ENCODE measurements around the gene RIT1.
"Not testable (repeated sequence)": the region's sequence is repeated elsewhere in the genome, so short reads cannot be mapped to it uniquely, and the experiment has no call there.

The RIT1 gene

GRCh38 chr1:155932487-155932886 lies 21.3 kb upstream of the RIT1 start:
- DNase-seq, result no peak

- no peak for DNase-seq
Measured at GRCh38 chr1:155932081-155932480, 20.9 kb upstream of the RIT1 start.

DNA sequence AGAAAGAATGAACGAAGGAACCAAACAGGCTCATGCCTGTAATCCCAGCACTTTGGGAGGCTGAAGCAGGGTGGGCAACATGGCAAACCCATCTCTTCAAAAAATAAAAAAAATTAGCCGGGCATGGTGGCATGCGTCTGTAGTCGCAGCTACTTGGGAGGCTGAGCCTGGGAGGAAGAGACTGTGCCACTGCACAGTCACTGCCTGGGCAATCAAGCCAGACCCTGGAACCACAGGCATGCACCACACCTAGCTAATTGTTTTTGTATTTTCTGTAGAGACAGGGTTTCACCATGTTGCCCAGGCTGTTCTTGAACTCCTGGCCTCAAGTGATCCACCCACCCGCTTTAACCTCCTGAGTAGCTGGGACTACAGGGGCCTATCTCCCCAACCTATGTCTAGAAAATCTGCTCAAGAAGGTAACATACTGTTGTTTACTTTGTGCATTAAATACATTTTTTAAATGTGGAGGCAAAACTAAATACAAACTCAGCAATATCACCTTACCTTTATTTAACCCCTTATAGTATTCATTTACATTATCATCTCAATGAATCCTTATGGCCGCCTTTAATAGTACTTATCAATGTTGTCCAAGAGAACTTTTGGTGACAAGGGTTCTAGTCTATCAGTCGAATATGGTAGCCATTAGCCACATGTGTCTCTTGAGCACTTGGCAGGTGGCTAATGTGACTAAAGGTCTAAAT lies 20.3 kb upstream of the RIT1 start:
- DNase-seq, result no peak

DNA sequence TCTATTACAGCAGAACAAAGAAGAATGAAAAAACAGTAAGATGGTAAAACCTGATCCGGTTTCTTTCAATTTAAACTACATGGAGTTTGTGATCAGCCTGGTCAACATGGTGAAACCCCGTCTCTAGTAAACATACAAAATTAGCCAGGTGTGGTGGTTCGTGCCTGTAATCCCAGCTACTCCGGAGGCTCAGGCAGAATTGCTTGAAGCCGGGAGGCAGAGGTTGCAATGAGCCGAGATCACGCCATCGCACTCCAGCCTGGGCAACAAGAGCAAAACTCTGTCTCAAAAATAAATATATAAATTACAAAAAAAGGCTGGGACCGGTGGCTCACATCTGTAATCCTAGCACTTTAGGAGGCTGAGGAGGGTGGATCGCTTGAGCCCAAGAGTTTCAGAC lies 19.6 kb upstream of the RIT1 start:
- DNase-seq, result not testable (repeated sequence)

- DNase-seq, result no peak
Measured at GRCh38 chr1:155929057-155929456, 17.9 kb upstream of the RIT1 start.

GRCh38 chr1:155925506-155925905 lies 14.4 kb upstream of the RIT1 start:
- DNase-seq, result no peak

DNA sequence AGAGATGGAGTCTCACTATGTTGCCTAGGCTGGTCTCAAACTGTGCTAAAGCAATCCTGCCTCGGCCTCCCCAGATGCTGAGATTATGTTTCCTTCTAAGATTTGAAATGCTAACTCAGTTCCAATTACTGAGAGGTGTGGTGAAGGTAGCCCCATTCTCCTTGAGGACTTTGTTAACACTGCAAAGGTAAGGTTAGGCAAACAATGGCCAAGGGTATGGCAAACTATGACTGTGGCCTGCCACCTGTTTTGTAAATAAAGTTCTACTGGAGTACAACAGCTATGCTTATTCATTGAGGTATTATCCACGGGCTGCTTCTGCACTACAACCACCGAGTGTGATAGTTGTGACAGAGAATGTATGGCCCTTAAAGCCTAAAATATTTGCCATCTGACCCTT lies 9.6 kb upstream of the RIT1 start:
- DNase-seq, result no peak

- no peak for DNase-seq
Measured at GRCh38 chr1:155919801-155920200, 8.7 kb upstream of the RIT1 start.

DNA sequence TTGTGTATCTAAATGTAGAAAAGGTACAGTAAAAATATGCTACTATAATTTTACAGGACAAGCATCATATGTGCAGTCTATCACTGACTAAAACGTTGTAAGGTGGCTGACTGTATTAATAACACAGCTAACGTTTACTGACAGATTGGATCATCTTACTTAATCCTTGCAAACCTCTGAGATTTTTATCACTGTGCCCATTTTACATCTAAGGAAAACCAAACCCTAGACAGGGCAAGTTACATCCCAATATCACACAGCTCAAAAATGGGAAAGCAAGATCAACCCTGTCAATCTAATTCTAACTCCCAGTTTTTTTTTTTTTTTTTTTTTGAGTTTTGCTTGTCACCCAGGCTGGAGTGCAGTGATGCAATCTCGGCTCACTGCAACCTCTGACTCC lies 7.5 kb upstream of the RIT1 start:
- no peak for DNase-seq

DNA sequence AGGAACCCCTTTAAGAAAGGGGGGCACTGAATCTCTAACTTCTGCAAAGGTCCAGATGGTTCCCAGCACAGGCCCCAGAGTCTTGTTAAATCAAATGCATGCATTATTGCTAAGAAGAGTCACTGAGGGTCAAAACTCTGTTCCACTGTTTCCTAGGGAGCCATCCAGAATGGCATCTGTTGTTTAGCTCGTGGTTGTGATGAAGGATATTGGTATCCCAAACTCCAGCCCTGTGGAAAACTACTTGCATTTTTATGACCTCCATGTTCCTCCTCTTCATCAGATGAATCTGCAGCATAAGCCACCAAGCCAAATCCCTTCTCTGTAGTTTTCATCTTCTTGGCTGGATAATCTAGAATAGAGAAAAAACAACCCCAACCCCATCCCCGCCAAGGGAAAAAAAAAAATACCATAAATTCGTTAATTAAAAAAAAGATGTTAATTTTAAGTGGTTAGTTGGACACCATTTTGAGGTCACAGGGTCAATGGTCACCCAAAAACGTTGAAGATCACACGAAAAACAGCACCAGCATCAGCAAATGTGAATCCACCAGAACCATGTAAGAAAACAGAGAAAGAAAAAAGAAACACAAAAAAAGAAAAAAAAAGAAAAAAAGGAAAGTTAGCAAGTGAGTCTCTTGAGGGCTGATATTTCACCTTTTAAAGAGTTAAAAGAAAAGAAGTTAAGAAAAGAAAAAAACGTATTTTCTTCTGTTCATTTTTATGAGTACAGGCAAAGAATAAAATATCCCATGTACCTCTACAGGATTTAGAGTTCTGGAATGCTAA lies 3.0 kb upstream of the RIT1 start:
- peak; percentile 63 for DNase-seq

DNA sequence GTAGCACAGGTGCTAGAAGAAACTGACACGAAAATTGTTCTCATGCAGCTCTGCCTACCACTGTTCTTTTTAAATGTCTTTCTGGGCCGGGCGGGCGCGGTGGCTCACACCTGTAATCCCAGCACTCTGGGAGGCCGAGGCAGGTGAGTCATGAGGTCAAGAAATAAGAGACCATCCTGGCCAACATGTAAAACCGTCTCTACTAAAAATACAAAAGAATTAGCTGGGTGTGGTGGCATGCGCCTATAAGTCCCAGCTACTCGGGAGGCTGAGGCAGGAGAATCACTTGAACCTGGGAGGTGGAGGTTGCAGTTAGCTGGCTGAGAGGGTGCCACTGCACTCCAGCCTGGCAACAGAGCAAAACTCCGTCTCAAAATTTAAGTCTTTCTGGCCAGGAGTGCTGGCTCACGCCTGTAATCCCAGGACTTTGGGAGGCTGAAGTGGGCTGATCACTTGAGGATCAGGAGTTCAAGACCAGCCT lies 947 bp upstream of the RIT1 start:
- no peak for DNase-seq

- peak; percentile 34 for DNase-seq
Measured at GRCh38 chr1:155910621-155911121, 478 bp downstream of the RIT1 start.

- DNase-seq, result peak; percentile 40
Measured at GRCh38 chr1:155909894-155910293, 1.3 kb downstream of the RIT1 start.

DNA sequence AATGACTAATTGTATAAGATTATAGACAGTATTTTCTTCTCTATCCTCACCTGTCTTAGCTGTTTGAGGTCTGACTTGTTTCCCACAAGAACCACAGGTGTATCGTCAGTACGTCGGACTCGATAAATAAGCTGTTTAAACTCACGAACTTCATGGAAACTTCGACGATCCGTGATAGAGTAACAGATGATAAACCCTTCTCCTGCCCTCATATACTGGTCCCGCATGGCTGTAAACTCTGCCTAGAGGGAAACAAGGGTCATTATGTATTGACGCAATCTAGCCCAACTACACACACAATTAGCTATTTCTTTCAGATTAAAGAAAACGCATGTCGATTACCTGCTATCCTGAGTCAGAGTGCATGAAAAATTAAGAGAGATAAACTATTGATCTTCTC lies 6.9 kb downstream of the RIT1 start:
- no peak for DNase-seq

DNA sequence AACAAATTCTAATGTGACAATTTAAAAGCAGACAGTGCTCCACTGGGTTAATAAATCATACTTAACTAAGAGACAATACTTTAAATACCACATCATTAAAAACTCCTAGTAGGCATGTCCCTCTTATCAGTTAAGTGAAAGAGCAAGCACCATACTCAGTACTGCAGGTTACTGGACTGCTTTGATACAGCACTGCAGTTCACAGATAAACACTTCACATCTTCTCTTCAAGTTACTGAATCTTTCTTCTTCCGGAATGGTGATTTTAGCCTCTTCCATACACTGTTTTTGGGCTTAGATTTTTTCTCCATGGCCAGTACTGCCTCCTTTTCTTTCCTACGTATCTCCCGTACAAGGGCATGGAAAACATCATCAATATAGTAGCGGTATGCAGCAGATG lies 11.0 kb downstream of the RIT1 start:
- DNase-seq, result no peak

DNA sequence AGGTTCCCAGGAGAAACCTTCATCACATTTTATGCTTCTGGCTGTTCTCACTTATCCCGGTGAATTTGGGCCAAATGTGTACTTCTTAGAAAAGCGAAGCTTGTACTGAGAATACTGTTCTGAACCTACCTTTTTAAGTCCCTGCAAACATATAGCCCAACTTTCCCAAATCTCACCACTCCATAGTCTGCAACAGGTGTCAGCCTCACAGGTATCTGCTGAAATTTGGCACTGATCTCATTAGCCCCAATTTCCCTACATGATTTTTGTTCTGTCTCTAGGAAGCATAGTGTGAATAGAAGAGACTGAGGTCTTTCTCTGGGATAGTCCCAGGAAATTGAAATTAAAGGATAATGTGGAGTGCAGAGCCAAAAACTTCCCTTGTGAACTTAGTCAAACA lies 11.5 kb downstream of the RIT1 start:
- DNase-seq, result no peak

- DNase-seq, result no peak
Measured at GRCh38 chr1:155898888-155899287, 12.3 kb downstream of the RIT1 start.

- DNase-seq, result no peak
Measured at GRCh38 chr1:155897746-155898145, 13.4 kb downstream of the RIT1 start.

- not testable (repeated sequence) for DNase-seq
Measured at GRCh38 chr1:155896476-155896875, 14.7 kb downstream of the RIT1 start.

GRCh38 chr1:155895617-155896016 lies 15.5 kb downstream of the RIT1 start:
- DNase-seq, result not testable (repeated sequence)

GRCh38 chr1:155893389-155894142 lies 17.6 kb downstream of the RIT1 start:
- peak; percentile 88 for DNase-seq

DNA sequence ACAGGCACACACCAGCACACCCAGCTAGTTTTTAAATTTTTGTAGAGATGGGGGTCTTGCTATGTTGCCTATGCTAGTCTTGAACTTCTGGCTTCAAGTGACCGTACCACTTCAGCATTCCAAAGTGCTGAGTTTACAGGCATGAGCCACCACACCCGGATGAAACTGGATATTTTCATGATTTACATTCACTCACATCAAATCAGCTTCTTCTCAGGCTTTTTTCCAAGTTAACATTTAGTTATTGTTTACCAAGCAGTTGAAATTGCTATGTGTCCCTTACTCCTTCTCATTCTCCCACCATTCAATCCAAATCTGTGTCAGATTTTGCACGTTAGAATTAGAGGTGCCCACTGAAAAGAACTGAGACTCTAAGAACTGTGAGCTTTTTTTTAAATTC lies 18.4 kb downstream of the RIT1 start:
- peak; percentile 85 for DNase-seq

DNA sequence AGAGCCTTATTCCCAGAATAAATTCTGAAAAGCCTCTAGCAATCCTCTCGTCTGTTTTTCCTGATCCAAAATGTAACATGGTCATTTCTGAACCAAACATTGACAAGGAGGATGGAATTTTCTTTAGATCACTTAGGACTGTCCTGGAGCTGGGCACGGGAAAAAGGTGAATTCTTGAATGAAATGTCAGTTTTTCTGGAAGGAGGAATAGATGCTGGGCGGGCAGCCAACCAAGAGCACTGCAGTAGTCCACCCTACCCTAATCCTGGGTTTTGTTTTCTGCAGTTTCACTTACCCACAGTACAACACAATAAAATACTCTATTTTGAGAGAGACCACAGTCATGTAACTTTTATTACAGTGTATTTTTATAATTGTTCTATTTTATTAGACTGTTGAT lies 20.9 kb downstream of the RIT1 start:
- no peak for DNase-seq
